Left renal cortex interstitium (tissue), 4 donors: Measurements from ENCODE around the gene POLR1E. TPM values are rescaled to one million over a fixed set of nuclear protein-coding genes. Genes with fewer than 3 reads are reported as not detected.
"Not testable (repeated sequence)": the region's sequence is repeated elsewhere in the genome, so short reads cannot be mapped to it uniquely, and the experiment has no call there.

ENCODE experiments used
- DNase-seq, 4 donors: peaks; one replicate each; pipeline ENCODE4 v3.0.0-alpha.2; 2013; ENCODE audit warnings: low read depth in 4 of 4, low spot score in 2 of 4, missing footprints in 1 of 4
- polyA plus RNA-seq, 4 donors: library from polyadenylated mRNA; unstranded; fragments of 120-200 nt; gene quantifications; one replicate each; pipeline ENCODE4 v1.2.1, GENCODE V29; 2013; ENCODE audit not compliant: insufficient read length in 4 of 4

Gene POLR1E
- polyA plus RNA-seq, 4 donors, result 23.0 to 26.0 (median 23.7) TPM

GRCh38 chr9:37464426-37465248 lies 21.1 kb upstream of the POLR1E start:
- DNase-seq, result peak in 2 of 4 donors; percentile 50 to 68

GRCh38 chr9:37465249-37466036 lies 20.3 kb upstream of the POLR1E start, which contains the start of gene ZBTB5:
TSS of gene ZBTB5 (minus strand) at chr9:37465450. CDS start at chr9:37442551, 22,899 bp downstream.
- DNase-seq, result peak; percentile 99 to 100 (median 100)

- peak in 2 of 4 donors; percentile 72 to 73 for DNase-seq
Measured at GRCh38 chr9:37466037-37466709, 19.6 kb upstream of the POLR1E start.

GRCh38 chr9:37467530-37467929 lies 18.2 kb upstream of the POLR1E start:
- DNase-seq, result not testable (repeated sequence)

DNA sequence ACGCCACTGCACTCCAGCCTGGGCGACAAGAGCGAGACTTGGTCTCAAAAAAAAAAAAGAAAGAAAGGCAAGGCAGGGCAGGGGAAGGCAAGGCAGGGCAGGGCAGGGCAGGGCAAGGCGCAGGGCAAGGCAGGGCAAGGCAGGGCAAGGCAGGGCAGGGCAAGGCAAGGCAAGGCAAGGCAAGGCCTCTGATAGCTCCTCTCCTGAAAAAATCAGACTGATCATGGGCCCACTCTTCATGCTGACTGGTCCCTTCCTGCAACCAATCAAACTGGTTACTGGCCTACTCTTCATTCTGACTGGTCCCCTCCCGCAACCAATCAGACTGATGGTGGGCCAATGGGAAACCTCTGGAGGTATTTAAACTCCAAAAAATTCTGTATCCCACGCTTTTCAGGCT lies 17.1 kb upstream of the POLR1E start:
- DNase-seq, result no peak

DNA sequence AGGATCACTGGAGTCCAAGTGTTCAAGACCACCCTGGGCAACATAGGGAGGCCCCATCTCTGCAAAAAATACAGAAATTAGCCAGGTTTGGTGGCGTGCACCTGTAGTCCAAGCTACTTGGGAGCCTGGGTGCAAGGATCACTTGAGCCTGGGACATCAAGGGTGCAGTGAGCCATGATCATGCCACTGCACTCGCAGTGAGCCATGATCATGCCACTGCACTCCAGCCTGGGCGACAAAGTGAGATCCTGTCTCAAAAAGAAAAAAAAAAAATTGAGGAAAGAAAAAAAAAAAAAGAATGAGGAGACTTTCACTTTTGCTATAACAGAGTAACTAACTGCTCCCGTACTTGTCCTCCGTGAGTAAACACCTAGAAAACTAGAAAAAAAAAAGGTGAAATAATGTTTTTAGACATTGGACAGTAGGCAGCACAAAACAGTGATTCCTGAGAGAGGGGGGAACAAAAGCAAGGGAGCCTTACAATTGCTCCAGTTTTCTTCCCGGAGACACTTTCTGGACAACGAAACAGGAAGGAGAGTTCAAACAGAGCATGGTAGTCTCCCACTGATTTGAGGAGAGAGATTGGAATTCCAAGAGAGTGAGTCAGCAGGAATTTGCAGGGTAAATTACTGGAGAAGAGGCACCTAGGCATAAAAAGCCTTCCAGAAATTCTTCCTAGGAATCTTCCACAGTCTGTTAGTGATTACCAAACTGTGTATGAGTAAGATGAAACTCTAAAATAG lies 13.6 kb upstream of the POLR1E start:
- peak in 2 of 4 donors; percentile 53 to 59 for DNase-seq

GRCh38 chr9:37473982-37474381 lies 11.8 kb upstream of the POLR1E start:
- not testable (repeated sequence) for DNase-seq

DNA sequence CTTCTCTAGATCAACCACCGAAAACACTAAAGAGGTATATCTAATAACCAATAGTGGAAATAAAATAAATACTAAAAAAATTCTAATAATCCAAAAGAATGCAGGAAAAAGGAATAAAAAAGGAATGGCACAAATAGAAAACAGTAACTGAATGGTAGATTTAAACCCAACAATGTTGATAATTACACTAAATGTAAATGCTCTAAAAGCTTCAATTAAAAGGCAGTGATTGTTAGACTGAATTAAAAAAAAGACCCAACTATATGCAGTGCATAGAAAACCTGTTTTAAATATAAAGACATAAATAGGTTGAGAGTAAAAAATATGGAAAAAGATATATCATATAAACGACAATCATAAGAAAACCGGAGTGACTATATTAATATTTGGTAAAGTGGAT lies 11.3 kb upstream of the POLR1E start:
- no peak for DNase-seq

DNA sequence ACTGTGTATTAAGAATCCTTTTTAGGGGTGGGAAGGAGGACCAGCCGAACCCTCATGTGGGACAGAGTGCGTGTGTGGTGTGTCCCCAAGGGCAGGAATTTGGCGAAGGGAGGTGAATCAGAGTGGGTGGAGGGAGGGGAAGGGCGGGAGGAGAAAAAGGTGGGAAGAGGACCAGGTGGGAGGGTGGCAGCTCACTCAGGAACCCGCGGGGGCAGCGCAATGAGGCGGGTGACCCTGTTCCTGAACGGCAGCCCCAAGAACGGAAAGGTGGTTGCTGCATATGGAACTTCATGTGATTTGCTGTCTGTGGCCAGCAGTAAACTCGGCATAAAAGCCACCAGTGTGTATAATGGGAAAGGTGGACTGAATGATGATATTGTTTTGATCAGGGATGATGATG lies 8.8 kb upstream of the POLR1E start:
- no peak for DNase-seq

DNA sequence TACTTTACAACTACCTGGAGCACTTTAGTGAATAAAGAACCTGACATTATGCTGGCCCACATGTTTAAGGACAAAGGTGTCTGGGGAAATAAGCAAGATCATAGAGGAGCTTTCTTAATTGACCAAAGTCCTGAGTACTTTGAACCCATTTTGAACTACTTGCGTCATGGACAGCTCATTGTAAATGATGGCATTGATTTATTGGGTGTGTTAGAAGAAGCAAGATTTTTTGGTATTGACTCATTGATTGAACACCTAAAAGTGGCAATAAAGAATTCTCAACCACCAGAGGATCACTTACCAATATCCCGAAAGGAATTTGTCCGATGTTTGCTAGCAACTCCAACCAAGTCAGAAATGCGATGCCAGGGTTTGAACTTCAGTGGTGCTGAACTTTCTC lies 8.3 kb upstream of the POLR1E start:
- not testable (repeated sequence) for DNase-seq

DNA sequence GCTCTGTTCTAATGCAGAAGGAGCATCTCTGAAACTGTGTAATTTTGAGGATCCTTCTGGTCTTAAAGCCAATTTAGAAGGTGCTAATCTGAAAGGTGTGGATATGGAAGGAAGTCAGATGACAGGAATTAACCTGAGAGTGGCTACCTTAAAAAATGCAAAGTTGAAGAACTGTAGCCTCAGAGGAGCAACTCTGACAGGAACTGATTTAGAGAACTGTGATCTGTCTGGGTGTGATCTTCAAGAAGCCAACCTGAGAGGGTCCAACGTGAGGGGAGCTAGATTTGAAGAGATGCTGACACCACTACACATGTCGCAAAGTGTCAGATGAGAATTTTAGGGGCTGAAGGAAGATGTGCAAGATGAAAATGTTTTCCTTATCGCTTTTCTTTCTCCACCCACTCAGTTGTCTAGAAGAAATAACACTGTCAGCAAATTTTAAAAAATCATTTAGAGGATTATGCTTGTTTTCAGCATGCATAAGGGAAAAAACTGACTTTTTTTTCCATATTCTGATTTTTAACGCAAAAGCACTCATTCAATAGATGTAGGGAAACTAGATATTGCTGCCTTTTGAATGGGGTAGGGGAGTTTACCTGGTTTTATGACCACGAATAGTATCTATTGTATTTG lies 7.6 kb upstream of the POLR1E start:
- not testable (repeated sequence) for DNase-seq

- DNase-seq, result no peak
Measured at GRCh38 chr9:37480759-37481158, 5.0 kb upstream of the POLR1E start.

DNA sequence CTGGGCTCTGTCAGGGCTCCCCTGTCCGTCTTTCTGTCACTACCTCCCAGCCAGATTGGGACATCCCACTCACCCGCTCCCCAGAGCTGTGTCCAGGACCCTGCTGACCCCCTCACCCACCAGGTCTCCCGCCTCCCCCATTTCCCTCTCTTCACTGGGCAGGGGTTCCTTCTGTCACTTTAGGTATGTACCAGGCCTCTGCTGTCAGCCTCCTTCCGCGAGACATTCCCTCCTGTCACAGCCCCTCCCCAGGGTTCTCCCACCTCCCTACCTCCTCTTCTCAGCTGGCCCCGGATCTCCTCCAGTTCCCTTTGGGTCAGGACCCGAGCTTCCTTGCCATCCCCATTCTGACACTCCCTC lies 488 bp downstream of the POLR1E start:
- no peak for DNase-seq

DNA sequence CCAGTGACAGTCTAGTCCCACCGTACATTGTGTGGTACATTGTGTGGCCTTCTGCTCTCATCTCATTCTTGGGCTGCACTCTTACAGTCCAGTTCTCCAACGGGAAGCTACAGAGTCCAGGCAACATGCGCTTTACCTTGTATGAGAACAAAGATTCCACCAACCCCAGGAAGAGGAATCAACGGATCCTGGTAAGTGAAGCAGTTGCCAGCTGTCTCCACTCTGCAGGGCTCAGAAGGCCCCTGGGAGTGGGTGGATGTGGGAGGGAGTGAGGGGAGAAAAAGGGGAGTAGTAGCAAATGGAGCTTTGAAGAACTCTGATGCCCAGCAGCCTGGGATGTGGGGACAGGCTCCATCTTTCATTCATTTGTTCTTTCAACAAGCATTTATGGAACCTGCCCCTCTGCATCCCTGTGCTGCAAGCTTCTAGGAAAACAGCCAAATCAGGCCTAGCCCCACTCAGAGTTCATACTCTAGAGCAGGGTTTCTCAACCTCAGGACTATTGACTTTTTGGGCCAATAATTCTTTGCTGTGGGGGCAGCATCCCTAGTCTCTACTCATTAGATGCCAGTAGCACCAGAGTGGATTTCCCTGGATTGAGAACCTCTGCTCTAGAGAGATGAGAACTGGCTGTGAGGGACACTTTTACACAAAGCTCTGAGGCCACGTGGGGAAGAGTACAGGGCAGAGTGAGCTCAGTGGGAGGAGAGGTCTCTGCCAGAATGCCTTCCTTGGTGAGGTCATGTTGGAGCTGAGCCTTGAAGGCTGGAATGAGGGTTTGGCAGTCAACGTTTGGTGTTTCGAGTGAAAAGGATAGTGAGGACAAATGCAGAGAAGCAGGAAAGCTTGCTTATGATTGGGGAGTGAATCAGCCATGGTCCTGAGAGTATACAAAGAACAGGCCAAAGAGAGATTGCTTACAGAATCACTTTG lies 1.1 kb downstream of the POLR1E start:
- no peak for DNase-seq

- DNase-seq, result no peak
Measured at GRCh38 chr9:37491939-37492338, 6.2 kb downstream of the POLR1E start.

DNA sequence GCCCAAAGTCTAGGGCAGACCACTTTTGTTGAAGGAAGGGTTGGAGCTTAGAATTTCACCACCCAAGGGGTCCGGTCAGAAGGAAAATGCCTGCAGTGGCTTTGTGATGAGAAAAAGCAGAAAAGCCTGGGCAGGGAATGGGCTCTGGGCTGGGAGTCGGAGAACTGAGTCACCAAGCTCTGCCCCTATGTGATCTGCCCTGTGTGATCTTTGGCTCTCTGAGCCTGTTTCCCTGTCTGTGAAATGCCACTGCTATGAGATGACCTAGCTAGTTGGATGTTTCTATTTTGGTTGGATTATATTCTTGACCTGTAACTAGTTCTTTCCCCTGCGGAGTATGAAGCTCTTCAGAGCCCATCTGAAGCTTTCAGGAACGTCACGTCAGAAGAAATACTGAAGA lies 9.8 kb downstream of the POLR1E start:
- DNase-seq, result no peak

GRCh38 chr9:37496020-37496419 lies 10.3 kb downstream of the POLR1E start:
- DNase-seq, result no peak

- no peak for DNase-seq
Measured at GRCh38 chr9:37497320-37497719, 11.6 kb downstream of the POLR1E start.

- no peak for DNase-seq
Measured at GRCh38 chr9:37498457-37498856, 12.7 kb downstream of the POLR1E start.
